GM13976 (cell line): ENCODE measurements around the gene EFNA1.

Experiments used
- DNase-seq: peaks from one replicate; pipeline ENCODE4 v3.0.0; 2012; ENCODE audit warnings: low spot score
- CTCF ChIP-seq: IDR thresholded peaks from 2 replicates; pipeline ENCODE4 v1.5.1; 2012; ENCODE audit warnings: borderline replicate concordance, mild to moderate bottlenecking; ENCODE audit not compliant: insufficient read depth; ENCODE audit errors: extremely low read depth, missing control alignments, control extremely low read depth
- in situ Hi-C: fragments of 300-500 bp; cut with MboI; formaldehyde crosslinking; loops from one replicate; pipeline ENCODE4 v1.12.0; 2022; ENCODE audit warnings: low sequenced_read_pairs, mixed read lengths, inconsistent platforms; ENCODE audit not compliant: unreplicated experiment

Gene EFNA1

GRCh38 chr1:155179112-155180031, 51.7 kb downstream of the EFNA1 start:
- no peak for DNase-seq
- TF ChIP-seq CTCF, result no peak
- in situ Hi-C loops, result no loop called here

- no peak for TF ChIP-seq CTCF
- in situ Hi-C loops, result no loop called here
- DNase-seq, result no peak
Observed at GRCh38 chr1:155181371-155182051, 53.8 kb downstream of the EFNA1 start.

GRCh38 chr1:155182052-155182550, 54.4 kb downstream of the EFNA1 start:
- DNase-seq, result no peak
- in situ Hi-C loops, result no loop called here
- no peak for TF ChIP-seq CTCF

- in situ Hi-C loops, result no loop called here
- TF ChIP-seq CTCF, result no peak
- no peak for DNase-seq
Observed at GRCh38 chr1:155183775-155184221, 56.1 kb downstream of the EFNA1 start.

GRCh38 chr1:155184351-155184811, 56.7 kb downstream of the EFNA1 start:
- in situ Hi-C loops, result no loop called here
- no peak for DNase-seq
- no peak for TF ChIP-seq CTCF
